GM12874 (cell line): Measurements from ENCODE around the gene ASCL2.

ENCODE experiments used
- TF ChIP-seq, protein P1 (sequence below): IDR thresholded peaks from 2 replicates; pipeline ENCODE4 v1.5.1; 2011; ENCODE audit warnings: low read depth, mild to moderate bottlenecking, control low read depth, low read length, moderate library complexity; ENCODE audit not compliant: insufficient read depth

The ASCL2 gene

DNA sequence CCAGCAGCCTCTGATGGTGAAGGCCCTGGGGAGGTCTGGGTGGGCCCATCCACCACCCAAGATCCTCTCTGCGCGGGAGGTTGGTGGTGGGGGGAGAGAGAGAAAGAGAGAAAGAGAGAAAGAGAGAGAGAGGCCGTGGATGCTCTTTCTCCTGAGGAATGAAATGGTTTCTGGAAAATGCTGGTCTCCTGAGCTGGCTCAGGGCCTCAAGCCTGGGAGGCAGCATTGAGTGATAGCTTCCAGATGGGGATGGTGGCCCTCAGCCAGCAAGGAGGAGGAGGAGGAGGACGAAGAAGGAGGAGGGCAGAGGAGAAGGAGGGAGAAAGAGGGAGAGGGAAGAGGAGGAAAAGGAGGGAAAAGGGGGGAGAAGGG lies 36.0 kb upstream of the ASCL2 start:
- TF ChIP-seq, protein P1, sequence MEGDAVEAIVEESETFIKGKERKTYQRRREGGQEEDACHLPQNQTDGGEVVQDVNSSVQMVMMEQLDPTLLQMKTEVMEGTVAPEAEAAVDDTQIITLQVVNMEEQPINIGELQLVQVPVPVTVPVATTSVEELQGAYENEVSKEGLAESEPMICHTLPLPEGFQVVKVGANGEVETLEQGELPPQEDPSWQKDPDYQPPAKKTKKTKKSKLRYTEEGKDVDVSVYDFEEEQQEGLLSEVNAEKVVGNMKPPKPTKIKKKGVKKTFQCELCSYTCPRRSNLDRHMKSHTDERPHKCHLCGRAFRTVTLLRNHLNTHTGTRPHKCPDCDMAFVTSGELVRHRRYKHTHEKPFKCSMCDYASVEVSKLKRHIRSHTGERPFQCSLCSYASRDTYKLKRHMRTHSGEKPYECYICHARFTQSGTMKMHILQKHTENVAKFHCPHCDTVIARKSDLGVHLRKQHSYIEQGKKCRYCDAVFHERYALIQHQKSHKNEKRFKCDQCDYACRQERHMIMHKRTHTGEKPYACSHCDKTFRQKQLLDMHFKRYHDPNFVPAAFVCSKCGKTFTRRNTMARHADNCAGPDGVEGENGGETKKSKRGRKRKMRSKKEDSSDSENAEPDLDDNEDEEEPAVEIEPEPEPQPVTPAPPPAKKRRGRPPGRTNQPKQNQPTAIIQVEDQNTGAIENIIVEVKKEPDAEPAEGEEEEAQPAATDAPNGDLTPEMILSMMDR, result no peak

DNA sequence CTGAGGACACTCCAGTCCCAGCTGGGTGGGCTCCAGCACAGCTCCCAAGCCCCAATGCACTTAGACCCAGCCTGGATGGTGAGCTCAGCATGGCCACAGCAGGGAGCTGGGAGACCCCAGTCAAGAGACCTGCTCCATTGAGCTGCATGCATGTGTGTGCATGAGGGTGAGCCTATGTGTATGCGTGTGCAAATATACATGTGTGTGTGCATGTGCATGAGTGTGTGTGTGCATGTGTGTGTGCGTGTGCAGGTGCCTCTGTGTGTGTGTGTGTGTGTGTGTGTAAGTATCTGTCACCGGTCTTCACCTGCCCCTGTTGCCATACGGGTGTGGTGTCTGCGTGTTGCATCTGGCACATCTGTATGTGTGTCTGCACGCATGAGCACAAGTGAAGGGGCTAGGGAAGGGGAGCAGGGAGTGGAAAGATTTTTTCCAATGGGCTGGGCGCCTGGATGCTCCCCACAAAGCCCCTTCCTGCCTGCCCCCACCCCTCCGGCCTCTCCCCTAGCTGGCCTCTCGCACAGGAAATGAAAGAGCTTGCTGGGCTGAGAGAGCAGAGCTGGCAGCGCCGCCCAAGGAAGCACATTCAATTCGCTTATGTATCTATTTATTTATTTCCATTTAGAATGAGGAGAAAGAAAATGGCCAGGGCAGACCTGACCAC lies 35.5 kb upstream of the ASCL2 start:
- TF ChIP-seq, protein P1, result no peak

GRCh38 chr11:2305140-2305778 lies 34.9 kb upstream of the ASCL2 start:
- TF ChIP-seq, protein P1, result peak; percentile 97

DNA sequence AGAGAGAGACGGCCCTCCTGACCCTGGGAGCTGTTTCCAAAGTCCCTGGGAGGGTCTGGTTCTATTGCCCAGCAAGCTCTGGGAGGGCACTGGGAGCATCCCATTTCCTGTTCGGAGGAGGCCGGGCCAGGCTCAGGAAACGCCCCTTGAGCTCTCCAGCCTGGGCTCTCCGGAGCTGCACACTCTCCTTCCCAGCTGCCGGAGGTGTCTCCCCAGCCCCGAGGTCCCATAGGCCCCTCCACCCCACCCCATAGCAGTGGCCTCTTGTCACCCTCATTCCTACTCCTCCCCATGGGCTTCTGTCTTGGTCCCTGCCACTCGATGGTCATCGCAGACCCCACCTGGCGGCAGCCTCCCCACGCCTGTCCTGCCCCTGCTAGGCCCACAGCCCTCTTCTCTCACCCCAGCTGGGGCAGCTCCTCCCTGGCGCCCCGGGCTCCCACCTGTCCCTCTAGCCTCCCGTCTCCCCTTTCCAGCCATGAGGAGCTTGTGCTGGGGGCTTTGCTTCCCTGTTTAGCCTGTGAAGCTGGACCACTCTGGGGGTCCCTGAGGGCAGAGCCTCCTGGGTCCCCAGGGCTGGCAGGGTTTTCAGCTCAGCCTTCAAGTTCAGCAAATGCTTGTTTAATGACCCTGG lies 34.2 kb upstream of the ASCL2 start:
- TF ChIP-seq, protein P1, result no peak

DNA sequence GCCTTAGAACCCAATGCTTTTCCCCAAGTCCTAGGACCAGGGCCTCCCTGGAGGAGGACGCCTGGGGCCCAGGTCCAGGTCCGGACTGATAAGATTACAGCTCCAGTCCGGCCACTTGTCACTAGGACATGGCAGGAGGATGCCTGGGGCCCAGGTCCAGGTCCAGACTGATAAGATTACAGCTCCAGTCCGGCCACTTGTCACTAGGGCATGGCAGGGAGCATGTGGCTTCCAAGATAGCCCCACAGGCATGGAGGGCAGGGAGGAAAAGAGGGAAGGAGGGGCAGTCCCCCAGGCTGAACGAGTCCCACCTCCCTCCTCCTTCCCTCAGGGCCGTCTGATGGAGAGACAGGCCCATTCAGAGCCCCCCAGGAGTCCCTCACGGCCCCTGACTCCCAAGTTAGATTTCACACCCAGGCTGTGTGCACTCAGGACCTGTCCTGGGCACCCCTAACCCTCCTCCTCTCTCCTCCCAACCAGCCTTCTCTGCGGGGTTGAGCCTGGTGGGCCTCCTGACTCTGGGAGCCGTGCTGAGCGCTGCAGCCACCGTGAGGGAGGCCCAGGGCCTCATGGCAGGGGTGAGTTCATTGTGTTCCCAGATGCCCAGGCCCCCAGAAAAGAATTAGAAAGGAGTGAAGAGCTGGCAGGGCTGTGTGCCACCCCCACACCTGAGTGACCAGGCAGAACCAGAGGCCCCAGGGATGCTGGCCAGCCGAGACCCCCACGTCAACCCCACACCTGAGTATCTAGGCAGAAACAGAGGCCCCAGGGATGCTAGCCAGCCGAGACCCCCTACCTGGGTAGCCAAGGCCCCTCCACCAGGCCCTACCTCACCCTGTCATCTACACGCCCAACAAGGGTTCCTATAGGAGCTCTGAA lies 33.5 kb upstream of the ASCL2 start:
- TF ChIP-seq, protein P1, result no peak

DNA sequence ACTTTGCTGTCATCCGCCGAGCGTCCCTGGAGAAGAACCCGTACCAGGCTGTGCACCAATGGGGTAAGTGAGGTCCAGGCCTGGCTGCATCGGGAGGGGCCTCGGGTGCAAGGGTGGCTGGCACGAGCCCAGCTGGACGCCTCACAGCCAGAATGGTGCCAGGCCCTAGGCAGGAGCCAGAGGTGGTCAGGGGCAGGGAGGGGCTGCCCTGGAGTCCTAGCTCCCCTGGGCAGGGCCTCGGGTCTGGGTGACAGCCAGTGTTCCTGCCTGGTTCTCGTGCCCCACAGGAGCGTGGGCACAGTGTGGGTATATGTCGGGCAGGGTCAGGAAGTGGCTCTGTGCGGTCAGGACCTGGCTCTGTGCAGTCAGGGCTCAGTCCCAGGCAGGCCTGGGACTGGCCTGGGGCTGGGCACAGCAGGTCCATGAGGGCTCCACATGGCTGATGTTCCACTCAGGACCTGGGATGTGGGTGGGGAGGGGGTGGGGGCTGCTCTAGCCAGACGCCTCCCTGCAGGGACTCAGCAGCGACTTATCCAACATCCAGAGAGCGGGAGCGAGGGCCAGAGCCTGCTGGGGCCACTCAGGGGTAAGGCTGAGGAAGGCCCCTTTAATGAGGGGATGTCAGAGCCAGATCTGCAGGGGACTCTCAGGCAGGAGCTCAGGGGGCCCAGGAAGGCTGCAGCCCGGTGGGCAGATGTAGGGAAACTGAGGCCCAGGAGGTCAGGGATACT lies 32.7 kb upstream of the ASCL2 start:
- TF ChIP-seq, protein P1, result no peak
